LNCAP (cell line): ENCODE results near the gene LRRC42.

Experiments used
- TF ChIP-seq, protein P1 (sequence below): fragments of 450-650 bp; IDR thresholded peaks from 2 replicates; pipeline ENCODE4 v1.5.1; 2017; ENCODE audit warnings: mild to moderate bottlenecking

Gene LRRC42

DNA sequence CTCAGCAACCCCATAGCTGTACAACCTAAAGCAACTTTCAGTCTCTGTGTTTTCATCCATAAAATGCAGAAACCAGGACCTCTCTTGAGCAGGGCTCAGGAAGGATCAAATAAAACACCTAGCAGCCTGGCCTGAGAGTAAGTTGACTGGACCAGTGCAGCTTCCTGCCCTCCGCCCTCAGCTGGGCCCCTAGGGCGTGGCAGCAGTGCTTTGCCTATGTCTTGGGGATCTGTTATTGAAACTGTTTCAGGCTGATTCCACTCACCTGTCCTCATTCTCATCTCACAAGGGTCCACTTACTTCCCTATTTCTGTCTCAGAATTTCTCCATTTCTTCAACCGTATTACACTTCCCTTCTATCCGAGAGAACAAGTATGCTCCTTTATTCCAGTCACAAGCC is 17.3 kb downstream of the LRRC42 start:
- TF ChIP-seq, protein P1, sequence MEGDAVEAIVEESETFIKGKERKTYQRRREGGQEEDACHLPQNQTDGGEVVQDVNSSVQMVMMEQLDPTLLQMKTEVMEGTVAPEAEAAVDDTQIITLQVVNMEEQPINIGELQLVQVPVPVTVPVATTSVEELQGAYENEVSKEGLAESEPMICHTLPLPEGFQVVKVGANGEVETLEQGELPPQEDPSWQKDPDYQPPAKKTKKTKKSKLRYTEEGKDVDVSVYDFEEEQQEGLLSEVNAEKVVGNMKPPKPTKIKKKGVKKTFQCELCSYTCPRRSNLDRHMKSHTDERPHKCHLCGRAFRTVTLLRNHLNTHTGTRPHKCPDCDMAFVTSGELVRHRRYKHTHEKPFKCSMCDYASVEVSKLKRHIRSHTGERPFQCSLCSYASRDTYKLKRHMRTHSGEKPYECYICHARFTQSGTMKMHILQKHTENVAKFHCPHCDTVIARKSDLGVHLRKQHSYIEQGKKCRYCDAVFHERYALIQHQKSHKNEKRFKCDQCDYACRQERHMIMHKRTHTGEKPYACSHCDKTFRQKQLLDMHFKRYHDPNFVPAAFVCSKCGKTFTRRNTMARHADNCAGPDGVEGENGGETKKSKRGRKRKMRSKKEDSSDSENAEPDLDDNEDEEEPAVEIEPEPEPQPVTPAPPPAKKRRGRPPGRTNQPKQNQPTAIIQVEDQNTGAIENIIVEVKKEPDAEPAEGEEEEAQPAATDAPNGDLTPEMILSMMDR = no peak

DNA sequence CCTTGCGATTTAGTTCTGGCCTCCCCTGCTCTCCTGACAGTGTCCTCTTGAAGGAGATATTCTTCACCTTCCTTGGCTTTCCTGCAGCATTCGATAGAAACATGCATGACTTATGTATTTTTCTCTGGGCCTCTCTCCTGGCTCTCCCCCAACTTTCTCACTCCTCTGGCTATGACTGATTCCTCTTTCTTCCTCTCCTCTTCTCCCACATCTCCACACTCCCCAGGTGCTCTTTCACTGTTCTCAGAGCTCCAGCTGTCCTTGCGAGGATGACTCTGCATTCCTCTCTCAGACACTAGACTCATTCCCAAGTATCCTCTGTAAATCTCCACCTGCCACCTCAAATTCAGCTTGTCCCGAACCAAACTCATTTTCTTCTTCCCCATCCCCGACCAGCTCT is 18.0 kb downstream of the LRRC42 start:
- TF ChIP-seq, protein P1 = no peak

DNA sequence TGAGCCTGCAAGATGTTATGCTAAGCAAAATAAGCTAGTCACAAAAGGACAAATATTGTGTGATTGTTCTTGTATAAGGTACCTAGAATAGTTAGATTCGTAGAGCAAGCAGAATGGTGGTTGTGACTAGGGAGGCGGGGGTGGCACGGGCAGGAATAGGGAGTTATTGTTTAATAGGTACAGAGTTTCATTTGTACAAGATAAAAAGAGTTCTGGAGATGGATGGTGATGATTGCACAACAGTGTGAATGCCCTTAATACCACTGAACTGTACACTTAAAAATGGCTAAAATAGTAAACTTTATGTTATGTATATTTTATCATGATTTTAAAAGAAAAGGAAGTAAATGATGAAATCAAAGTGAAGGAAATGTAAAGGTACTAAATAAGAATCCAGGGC is 20.6 kb downstream of the LRRC42 start:
- TF ChIP-seq, protein P1 = no peak

DNA sequence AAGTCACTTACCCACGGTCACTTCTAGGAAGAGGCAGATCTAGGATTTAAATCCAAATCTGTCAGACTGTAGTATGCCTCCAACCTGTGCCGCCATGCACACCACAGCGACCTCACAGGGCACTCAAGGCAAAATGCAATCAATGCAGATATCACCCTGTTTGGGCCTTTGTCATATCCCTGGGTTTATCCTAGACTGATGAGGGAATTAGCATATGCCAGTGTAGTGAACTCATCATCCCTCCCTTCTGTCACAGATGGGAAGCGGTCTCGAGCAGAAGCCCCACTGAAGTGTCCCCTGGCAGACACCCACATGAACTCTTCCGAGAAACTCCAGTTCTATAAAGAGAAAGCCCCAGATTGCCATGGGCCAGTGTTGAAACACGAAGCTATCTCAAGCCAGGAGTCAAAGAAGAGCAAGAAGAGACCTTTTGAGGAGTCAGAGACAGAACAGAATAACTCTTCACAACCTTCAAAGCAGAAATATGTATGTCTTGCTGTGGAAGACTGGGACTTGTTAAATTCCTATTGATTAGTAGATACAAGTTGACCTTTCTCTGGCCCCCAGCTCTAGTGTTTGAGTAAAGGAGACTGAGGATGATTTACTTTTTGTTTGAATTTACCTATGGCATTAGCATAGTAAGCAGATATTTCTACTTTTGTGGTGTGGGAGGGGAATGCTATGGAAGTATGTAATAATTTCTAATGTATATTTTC is 21.4 kb downstream of the LRRC42 start:
- TF ChIP-seq, protein P1 = no peak

DNA sequence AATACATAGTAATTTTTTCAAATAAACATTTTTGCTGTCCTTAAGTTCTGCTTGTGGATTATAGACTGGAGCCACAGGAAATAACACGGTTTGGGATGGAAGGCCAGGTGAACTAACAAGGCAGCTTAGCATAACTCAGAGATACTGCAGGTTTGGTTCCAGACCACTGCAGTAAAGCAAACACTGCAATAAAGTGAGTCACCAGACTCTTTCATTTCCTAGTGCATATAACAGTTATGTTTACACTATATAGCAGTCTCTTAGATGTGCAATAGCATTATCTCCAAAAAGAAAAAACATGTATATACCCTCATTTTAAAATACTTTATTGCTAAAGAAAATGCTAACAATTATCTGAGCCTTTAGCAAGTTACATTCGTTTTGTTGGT is 22.0 kb downstream of the LRRC42 start:
- TF ChIP-seq, protein P1 = no peak

DNA sequence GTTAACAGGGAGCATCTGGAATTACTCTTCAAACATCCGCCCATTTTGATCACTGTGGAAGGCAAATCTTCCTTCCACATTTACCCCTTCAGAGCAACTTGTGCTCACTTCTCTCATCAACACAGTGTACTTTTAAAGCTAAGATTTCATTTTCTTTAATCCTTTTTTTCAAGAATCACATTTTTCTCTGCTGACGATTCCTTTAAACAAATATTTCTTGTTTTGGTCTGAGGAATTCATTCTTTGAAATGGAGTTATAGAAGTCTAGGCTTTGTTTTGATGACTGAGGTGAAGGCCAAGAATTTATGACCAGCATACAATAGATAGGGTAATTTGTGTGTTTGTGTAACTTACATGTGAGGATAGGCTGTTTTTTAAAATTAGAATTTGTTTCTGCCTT is 25.6 kb downstream of the LRRC42 start:
- TF ChIP-seq, protein P1 = no peak

DNA sequence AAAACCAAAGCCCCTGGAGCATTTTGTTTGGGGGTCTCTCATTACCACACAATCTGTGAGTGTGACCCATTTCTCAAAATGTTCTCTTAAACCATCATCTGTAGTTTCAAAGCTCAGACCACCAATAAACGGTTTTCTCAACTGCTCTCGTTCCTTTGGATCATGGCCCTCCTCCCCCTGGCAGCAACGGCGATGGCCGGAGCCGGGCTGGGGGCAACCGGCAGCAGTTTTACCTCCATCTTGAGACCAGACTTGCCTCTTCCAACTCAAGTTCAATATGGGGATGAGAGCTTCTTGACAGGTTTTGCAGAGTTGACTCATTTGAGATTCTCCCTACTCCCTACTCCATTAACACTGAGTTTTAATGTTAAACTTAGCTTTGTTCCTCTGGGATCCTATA is 29.7 kb downstream of the LRRC42 start:
- TF ChIP-seq, protein P1 = no peak
